HG03558 (cell line): ENCODE data around the gene KRT36.

Source experiments
- ATAC-seq: cut with Tn5 transposase; IDR thresholded peaks from one replicate; pipeline ENCODE4 v1.9.1; 2021; ENCODE audit warnings: moderate number of reproducible peaks; ENCODE audit not compliant: unreplicated experiment; ENCODE audit errors: extremely low read depth

Gene KRT36

DNA sequence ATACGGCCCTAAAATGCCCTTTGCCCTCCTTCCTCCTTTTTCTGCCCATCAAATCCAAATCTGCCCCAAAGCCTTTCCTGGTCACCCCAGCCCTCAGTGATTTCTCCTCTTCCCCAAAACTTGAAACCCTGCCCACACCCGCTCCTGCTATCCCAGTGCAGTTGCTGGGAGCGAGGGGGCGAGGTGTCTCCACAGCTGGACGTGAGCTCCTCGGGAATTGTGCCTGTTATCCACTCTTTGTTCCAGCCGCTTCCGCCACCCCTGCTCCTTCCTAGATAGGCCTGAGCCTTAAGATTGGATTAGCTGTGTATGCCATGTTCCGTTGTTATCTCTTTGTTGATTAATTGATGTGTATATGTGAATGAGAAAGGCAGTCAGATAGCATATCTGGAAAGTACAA lies 6.2 kb downstream of the KRT36 start:
- no peak for ATAC-seq

DNA sequence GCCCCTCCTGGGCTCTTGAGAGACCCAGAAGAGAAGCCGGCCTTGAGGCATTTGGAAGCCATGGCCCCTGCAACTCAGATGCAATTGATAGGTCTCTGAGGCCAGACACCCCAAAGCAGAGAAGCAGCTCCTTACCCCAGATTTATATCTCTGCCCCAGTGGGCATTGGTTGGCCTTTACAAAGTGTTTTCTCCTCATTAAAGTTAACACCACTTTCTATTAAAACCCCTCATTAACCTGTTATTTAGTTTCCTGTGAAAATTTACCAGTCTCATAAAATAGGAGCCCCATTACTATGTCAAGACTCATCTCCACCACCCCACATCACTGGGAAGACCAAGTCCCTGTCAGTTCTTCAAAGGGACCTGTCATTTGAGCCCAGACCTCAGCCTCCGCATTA lies 8.7 kb downstream of the KRT36 start, which contains the start of gene KRT35:
TSS of gene KRT35 (minus strand) at position 116 of the 400 bp plus-strand sequence. CDS start at position 62, 54 bp downstream.
- no peak for ATAC-seq

DNA sequence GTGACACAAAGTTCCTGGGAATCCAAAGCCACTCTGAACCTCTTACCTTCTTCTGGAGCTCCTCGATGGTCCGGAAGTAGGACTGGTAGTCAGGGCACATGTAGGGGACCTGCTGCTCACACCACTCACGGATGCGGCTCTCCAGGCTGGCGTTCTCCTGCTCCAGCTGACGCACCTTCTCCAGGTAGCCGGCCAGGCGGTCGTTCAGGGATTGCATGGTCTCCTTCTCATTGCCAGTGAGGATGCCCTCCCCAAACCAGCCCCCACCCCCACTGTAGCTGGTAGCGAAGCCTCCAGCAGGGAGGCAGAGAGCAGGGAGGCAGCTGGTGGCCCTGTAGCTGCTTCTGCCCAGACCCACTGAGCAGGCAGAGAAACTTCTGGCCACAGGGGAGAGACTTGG lies 9.1 kb downstream of the KRT36 start:
- ATAC-seq, result no peak

DNA sequence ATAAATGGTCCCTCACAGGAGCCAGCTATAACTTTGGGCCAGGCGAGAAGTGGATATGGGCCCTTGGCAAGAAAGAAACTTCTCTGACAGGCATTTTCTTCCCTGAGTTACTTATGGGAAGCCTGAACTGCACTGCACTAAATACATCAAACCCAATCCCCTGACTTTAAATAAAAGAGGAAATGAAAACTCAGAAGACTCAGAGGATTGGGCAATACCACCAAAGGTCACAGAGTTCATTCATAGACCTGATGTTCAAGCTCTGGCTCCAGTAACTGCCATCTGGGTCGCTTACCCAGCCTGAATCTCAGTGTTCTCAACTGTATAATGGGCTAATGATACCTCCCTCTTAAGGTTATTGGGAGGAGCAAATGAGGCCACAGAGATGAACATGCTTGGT lies 9.6 kb downstream of the KRT36 start:
- no peak for ATAC-seq

DNA sequence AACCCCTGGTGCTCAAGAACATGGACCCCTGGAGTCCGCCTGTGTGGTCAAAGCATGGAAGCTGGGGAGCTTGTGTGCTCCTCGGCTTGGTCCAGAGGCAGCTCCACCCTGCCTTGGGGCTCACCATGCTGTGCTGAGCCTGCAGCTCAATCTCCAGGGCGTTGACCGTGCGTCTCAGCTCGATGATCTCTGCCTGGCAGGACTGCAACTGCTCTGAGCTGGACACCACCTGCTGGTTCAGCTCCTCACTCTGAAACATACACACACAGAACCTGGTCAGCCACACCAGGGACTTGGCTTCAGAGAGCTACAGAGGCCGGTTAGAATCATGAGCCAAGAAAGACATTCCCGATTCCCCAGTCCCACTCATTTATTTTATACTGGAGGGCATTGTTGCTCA lies 11.5 kb downstream of the KRT36 start:
- no peak for ATAC-seq

DNA sequence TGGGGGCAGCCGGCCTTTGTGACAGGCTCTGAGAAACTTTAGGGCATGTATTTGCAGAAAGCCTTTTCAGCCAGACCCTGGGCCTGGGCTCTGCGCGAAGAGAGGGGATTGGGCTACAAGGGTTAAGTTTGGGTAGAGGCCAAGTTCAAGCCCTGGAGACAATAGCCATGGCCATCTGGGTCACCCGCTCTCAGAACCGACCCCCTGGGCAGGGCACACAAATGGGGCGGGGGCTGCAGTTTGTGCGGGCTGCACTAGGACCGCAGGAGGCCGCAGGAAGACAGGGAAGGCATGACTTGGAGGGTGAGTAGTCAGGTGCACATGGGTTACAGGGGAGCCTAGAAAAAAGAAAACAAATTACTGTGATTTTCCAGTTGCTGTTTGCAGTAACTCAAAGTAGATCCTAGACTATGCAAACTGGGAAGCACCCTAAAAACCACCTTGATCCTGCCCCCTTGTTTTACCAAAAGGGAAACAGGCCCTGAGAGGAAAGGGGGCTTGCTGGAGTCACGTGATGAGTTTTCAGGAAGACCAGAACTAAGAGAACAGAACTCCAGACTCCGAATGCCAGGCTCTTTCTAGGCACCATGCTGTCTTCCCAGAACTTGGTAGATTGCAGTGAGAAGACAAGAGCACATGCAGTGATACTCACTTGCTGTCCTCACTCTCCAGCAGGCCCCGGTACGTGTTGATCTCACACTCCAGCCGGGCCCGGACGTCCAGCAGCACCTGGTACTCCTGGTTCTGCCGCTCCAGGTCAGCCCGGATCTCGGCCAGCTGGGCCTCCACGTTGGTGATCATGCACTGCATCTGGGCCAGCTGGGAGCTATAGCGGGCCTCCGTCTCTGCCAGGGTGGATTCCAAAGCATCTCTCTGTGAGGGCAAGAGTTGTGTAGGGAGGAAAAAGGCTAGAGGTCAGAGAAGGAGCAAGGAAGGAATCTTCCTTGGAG lies 12.6 kb downstream of the KRT36 start:
- ATAC-seq, result no peak

DNA sequence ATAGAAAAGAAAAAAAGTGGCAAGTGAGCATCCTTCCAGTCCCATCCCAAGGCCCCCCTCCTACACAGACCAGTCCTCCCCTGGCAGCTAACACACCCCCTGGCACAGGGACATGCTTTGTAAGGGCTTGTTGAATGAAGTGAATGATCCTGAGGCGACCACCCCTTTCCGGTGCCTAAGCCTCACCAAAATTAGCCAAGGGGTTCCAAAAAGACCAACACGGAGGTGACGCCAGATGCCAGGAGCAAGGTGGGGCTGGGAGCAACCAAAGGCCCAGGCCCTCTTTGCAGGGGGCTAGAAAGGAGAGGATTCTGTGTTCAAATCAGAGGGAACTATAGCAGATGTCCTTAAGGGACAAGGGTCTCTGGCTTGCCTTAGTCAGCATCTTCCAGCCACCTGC lies 14.3 kb downstream of the KRT36 start:
- ATAC-seq, result no peak

DNA sequence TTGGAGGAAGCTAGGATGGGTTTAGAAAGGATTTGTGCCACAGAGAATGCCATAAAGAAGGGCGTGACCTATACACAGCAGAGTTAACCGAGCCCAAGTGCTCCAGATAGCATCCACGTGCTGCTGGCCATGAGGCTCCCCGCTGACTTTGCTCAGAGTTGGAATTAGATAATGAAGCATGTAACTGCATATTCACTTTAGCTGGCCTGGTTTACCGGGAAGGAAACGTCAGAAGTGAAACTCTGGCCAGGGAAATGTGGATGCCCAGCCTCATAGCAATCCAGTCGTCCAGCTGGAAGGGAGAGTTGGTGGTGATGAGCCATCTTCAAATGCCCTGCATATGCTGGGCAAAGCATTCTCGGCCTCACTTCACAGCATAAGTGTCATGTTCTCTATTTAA lies 14.8 kb downstream of the KRT36 start:
- ATAC-seq, result no peak

DNA sequence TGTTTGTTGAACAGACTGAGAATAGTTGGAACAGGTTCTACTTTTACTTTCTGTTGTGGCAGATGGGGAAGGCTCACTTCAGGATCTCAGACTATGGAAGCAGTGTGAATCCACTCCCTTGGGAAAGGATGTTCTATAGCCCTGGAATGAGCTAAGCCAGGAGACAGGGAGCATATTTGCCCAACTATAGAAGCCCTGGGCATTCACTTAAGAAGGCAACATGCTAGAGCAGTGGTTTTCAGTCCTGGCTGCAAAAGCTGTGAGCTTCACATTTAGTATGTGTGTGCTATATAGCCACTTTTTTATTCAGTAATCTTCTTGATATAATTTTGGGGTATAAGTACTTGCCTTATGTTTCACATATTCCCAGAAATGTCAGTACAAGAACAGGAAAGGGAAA lies 21.4 kb downstream of the KRT36 start:
- no peak for ATAC-seq

DNA sequence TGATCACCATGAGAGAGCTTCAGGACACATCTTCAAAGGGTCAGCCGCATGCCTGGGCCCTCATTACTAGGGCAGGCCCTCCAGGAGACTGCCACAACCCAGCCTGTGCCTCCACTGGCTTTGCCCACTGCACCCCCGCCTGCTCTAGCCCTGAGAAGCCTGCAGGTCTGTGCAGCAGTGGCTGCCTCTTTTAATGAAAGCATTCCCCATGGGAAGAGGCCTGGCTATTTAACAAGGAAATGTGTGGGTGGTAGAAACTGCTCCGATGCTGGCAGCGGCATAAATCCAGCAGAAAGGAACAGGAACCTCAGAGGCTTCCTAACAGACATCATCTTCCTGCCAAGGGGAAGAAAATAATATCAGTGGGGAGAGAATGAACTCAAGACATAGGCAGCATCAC lies 22.1 kb downstream of the KRT36 start:
- no peak for ATAC-seq

DNA sequence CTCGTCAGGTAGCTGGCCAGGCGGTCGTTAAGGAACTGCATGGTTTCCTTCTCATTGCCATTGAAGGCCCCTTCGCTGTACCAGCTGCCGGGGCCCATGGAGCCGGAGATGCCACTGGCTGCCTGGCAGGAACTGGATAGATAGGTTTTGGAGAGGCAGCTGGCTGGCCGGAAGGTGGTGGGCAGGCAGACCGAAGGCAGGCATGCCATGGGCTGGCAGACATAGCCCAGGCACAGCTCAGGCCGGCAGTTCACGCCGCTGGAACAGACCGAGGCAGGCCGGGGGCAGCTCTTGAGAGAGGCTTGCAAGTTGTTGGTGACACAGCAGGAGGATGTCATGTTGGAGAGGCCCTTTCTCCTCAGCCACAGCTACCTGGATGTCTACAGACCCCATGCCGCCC lies 22.7 kb downstream of the KRT36 start, which contains the start of gene KRT32:
TSS of gene KRT32 (minus strand) at position 399 of the 400 bp plus-strand sequence. CDS start at position 338, 61 bp downstream.
- ATAC-seq, result no peak

DNA sequence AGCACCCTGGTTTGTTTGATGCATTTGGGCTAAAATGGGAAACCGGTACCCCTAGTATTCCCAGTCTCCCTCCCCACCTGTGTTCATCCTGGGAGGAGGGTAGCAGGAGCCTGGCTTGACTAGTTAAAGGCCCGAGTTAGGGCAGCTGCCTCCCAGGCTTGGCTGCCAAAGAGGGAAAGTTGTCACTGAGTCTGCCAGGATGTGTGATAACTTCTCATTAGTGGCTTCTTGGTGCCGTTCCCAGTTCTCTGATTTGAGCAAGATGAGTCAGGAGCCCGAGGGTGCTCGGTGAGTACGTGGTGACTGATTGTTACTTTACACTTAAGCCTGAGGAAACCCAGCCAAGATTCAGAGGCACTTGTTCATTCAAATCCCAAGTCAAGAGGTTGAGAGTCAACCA lies 25.0 kb downstream of the KRT36 start:
- ATAC-seq, result no peak

DNA sequence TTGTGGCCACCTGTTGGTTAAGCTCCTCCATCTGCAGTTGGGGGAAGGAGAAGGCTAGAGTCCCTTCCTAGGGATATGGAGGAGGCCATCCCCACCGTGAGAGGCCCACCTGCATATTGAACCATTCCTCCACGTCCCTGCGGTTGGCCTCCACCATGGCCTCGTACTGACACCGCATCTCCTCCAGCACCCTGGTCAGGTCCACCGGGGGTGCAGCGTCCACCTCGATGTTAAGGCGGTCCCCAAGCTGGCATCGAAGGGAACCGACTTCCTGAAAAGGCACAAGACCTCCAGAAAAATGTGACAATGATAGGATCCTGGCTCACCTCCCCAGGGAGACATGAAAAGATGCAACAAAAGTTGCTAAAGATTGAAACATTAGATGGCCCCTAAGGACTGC lies 25.5 kb downstream of the KRT36 start:
- ATAC-seq, result no peak

DNA sequence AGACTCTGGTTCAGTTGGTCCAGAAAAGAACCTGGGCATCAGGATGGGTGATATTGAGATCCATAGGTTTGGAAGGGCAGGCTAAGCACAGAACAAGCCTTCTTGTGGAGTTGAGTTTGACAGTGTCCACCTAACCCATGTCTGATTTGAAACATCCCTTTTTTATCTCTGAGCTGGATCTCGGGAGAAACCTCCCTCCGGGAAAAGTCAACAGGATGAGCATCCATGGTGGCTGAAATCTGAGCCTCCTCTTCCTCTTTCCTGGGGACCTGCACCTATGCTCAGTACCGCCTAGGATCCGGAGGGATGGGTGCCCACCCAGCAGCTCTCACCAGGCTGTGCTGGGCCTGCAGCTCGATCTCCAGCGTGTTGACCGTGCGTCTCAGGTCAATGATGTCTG lies 26.0 kb downstream of the KRT36 start:
- ATAC-seq, result no peak

DNA sequence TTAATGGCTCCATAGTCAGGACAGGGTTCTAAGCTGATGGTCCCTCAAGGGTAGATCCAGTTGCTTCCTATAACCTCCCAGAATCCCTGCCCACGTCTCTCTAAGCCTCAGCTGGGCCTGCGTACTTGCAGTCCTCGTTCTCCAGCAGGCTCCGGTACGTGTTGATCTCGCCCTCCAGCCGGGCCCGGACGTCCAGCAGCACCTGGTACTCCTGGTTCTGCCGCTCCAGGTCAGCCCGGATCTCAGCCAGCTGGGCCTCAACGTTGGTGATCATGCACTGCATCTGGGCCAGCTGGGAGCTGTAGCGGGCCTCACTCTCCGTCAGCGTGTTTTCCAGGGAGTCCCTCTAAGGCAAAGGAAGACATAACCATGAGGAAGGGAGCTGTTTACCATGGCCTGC lies 27.0 kb downstream of the KRT36 start:
- ATAC-seq, result no peak

DNA sequence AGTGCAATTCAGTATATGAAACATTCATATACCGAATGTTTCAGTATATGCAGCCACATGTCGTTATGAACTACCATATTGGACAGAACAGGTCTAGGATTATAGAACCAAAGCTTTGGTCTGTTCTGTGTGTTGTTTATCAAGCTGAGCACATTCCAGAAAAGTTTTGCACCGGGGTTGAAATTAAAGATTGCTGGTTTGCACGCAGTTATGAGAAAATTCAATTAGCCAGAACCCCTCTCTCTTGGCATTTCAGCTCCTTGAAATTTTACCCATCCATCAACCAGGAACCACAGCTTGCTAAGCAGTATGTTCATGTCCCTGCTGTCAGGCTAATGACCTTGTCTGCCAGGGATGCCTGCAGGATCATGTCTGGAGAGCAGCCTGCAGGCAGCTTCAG lies 32.0 kb downstream of the KRT36 start:
- no peak for ATAC-seq

DNA sequence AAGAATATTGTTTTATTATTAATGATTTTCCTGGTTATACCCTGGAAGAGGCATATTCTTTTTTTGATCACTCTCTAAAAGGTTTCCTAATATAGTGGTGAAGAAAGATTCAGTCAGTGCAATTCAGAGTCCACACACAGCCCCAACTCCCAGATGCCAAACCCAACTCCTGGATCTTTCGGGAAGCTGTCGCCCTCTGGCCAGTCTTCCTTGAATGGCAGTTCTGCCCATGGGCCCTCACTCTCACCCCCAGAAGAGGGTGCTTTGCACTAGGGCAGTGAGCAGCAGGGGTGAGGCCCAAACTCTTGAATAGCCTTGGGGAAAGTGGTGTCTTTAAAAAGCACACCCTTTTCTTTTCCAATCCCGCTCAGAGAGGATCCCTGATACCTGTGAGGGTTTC lies 33.5 kb downstream of the KRT36 start:
- no peak for ATAC-seq

DNA sequence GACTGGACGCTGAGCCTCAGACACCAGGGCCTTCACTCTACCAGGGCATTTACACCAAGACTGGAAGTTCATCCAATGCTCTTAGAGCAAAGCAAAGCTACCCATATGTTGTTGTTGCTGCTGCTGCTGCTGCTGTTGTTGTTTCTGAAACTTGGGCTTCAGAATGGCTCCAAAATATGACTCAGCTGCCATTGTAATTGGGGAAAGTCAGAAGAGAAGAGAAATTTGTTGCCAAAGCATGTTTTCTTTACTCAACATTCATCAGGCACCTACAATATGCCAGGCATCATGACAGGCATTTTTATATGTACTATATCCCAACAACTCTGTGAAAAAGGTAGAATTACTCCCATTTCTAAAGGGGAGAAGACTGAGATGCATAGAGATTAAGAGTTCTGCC lies 34.5 kb downstream of the KRT36 start:
- no peak for ATAC-seq

DNA sequence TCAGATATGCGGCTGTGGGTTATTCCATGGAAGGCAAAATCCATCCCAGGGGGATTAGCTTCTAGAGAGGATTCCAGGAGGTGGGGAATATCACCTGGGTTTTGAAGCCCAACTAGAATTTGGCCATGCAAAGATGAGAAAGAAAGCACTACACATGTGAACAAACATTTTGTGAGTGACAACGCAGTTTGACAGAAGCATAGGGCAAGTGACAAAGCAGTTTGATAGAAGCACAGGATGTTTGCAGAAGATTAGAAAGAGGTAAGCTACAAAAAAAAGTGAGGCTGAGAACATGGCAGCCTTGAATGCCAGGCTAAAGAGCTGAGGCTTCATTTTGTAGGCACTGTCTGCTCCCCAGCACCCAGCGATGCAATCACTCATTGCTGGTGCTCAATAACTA lies 36.6 kb downstream of the KRT36 start:
- ATAC-seq, result no peak

DNA sequence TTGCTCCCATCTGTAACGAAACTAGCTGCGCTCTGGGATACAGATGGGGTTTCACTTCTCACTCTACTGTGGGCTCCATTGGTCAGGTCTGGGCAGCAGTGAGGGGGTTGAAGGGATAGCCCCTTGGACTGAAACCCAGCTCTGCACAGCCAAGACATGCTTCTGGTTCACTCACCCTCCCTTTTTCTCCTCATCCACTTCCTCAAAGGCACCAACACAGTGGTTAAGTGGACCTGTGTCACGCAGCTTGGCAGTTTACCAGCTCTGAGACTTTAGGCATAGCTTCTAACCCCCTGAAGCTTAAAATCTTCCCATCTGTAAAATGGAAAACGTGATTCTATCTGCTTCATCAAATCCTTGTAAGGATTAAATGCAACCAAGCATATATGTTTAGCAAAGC lies 37.4 kb downstream of the KRT36 start:
- ATAC-seq, result no peak

DNA sequence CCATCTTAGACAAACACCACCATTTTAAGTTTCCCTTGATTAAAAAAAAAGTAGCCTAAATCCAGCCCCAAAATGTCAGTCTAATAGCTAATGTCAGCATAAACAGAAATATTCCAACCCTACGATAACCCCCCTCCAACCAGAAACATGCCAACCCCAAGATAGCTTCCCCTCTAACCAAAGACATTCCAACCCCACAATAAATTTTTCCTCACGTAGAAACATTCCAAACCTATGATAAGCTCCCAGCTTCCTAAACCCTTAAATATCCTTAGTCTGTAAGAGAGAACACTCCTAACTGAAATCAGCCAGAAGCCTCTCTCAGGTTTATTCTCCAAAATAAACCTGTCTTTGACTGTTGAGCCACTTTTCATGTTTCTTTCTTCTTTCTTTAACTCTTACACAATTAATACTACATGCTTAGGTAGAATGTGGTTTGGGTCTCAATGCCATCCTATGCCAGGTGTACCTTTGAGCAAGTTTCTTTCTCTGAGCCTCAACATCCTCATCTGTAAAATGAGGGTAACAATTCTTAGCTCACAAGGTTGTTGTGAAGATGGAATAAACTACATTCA lies 38.5 kb downstream of the KRT36 start:
- no peak for ATAC-seq

DNA sequence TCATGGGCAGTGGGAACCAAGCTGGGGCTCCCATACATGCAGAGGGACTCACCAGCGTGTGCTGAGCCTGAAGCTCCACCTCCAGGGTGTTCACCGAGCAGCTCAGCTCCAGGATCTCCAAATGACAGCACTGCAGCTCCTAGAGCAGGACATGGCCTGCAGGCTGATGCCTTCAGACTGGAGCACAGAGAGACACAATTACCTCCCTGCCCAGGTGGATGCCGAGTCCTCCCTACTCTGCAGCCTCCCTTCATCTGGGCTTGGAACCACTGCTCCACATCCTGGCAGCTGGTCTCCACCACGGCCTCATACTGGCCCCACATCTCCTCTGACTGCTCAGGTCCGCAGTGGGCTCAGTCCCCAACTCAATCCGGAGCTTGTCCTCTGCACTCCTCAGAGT lies 40.7 kb downstream of the KRT36 start:
- ATAC-seq, result no peak
